SK-N-SH (cell line): ENCODE data around the gene SPOCK1. TPM values are rescaled to one million over a fixed set of nuclear protein-coding genes. Genes with fewer than 3 reads are reported as not detected.

Source experiments
- CTCF ChIA-PET: fragments of 300-600, 350-600 bp; formaldehyde crosslinking; extraction: SDS; loops from one replicate; lab custom pipeline; 2021; lab: Yijun Ruan, JAX
- POLR2A ChIA-PET: fragments of 350-600 bp; sonication (Branson Sonifier 250); formaldehyde crosslinking; extraction: SDS; loops from one replicate; lab custom pipeline; 2020; ENCODE audit warnings: antibody characterized with exemption, inconsistent platforms; lab: Yijun Ruan, JAX
- DNase-seq: peaks from one replicate; pipeline ENCODE4 v3.0.0; 2012
- H2AFZ ChIP-seq: fragments of 200-600 bp; sonication (generic); 2 replicates; pipeline ENCODE4 v1.8.1; 2016; ENCODE audit warnings: antibody characterized with exemption, mild to moderate bottlenecking, low read depth
- H3F3A ChIP-seq: fragments of 200-600 bp; sonication (generic); replicated peaks from 2 replicates; pipeline ENCODE3; 2016; ENCODE audit warnings: antibody characterized with exemption, mild to moderate bottlenecking; ENCODE audit not compliant: insufficient read depth
- H3K27ac ChIP-seq, 2 experiments: fragments of 200-500 bp in 1 of 2; fragments of 200-600 bp in 1 of 2; sonication (Bioruptor generic) in 1 of 2; sonication (generic), shearing (Covaris generic) in 1 of 2; 2 replicates each; pipeline versions ENCODE4 v1.5.1 to v1.6.1; 2014 to 2016; ENCODE audit warnings: low read depth in 2 of 2, inconsistent platforms in 1 of 2, low read length in 1 of 2, mild to moderate bottlenecking in 1 of 2, mixed read lengths in 1 of 2
- H3K27me3 ChIP-seq: fragments of 200-600 bp; sonication (generic), shearing (Covaris generic); 2 replicates; pipeline ENCODE4 v1.6.1; 2016; ENCODE audit warnings: mixed run types; ENCODE audit not compliant: insufficient read depth
- H3K36me3 ChIP-seq, 2 experiments: fragments of 200-500 bp in 1 of 2; fragments of 200-600 bp in 1 of 2; sonication (Bioruptor generic) in 1 of 2; sonication (generic) in 1 of 2; replicated peaks in 1 of 2; 2 replicates each; pipeline versions ENCODE3 to v1.5.1; 2014 to 2016; ENCODE audit warnings: low read length in 1 of 2, mild to moderate bottlenecking in 1 of 2; ENCODE audit not compliant: insufficient read depth in 2 of 2, control insufficient read depth in 1 of 2
- H3K4me1 ChIP-seq, 2 experiments: fragments of 200-500 bp in 1 of 2; fragments of 200-600 bp in 1 of 2; sonication (Bioruptor generic) in 1 of 2; sonication (generic), shearing (Covaris generic) in 1 of 2; 2 replicates each; pipeline versions ENCODE4 v1.5.1 to v1.6.1; 2014 to 2016; ENCODE audit warnings: low read depth in 1 of 2, low read length in 1 of 2, mixed run types in 1 of 2; ENCODE audit not compliant: insufficient read depth in 2 of 2, control insufficient read depth in 1 of 2
- H3K4me2 ChIP-seq: fragments of 200-600 bp; sonication (generic), shearing (Covaris generic); 2 replicates; pipeline ENCODE4 v1.6.1; 2017; ENCODE audit warnings: mixed run types
- H3K4me3 ChIP-seq, 2 experiments: fragments of 200-500 bp in 1 of 2; fragments of 200-600 bp in 1 of 2; sonication (Bioruptor generic) in 1 of 2; sonication (generic), shearing (Covaris generic) in 1 of 2; 2 replicates each; pipeline versions ENCODE4 v1.5.1 to v1.8.1; 2014 to 2016; ENCODE audit warnings: low read depth in 2 of 2, inconsistent platforms in 1 of 2, low read length in 1 of 2, mild to moderate bottlenecking in 1 of 2, mixed read lengths in 1 of 2, moderate library complexity in 1 of 2
- H3K79me2 ChIP-seq: fragments of 200-600 bp; sonication (generic); 2 replicates; pipeline ENCODE4 v1.8.1; 2017; ENCODE audit warnings: mild to moderate bottlenecking; ENCODE audit not compliant: insufficient read depth
- H3K9ac ChIP-seq: fragments of 200-600 bp; sonication (generic); 2 replicates; pipeline ENCODE4 v1.6.1; 2017; ENCODE audit warnings: mixed run types
- H3K9me2 ChIP-seq: fragments of 200-600 bp; sonication (generic); 2 replicates; pipeline ENCODE4 v1.6.1; 2017; ENCODE audit warnings: mixed run types
- H3K9me3 ChIP-seq: fragments of 200-600 bp; sonication (generic); 2 replicates; pipeline ENCODE4 v1.6.1; 2017; ENCODE audit warnings: mixed run types, mild to moderate bottlenecking, moderate library complexity
- H4K20me1 ChIP-seq: fragments of 200-600 bp; sonication (generic); 2 replicates; pipeline ENCODE4 v1.6.1; 2017; ENCODE audit warnings: mild to moderate bottlenecking, mixed run types; ENCODE audit not compliant: insufficient read depth
- CHD2 ChIP-seq: fragments of 150-350 bp; IDR thresholded peaks from 2 replicates; pipeline ENCODE4 v1.6.1; 2018; ENCODE audit warnings: low read length; ENCODE audit not compliant: partially characterized antibody
- ELF1 ChIP-seq: IDR thresholded peaks from 2 replicates; pipeline ENCODE4 v1.4.0; 2012
- EP300 ChIP-seq, 2 experiments: IDR thresholded peaks; 2 replicates each; pipeline versions ENCODE4 v1.4.0 to v1.6.1; 2012; ENCODE audit warnings: borderline replicate concordance in 1 of 2, low read depth in 1 of 2, low read length in 1 of 2
- FOSL2 ChIP-seq: IDR thresholded peaks from 2 replicates; pipeline ENCODE4 v1.4.0; 2012; ENCODE audit warnings: low read depth, mild to moderate bottlenecking, moderate library complexity, borderline replicate concordance
- FOXJ3 ChIP-seq: sonication (generic); formaldehyde crosslinking; IDR thresholded peaks from 2 replicates; pipeline ENCODE4 v1.5.1; 2020; ENCODE audit warnings: mild to moderate bottlenecking, missing genetic modification reagents
- GATA2 ChIP-seq: sonication (generic); formaldehyde crosslinking; IDR thresholded peaks from 2 replicates; pipeline ENCODE4 v1.5.0; 2020; ENCODE audit warnings: mild to moderate bottlenecking, missing genetic modification reagents
- MXI1 ChIP-seq: IDR thresholded peaks from 2 replicates; pipeline ENCODE4 v1.6.1; 2012; ENCODE audit warnings: mild to moderate bottlenecking, low read depth, low read length, improper control_type of control experiment
- NFIC ChIP-seq: IDR thresholded peaks from 2 replicates; pipeline ENCODE4 v1.4.0; 2012; ENCODE audit warnings: borderline replicate concordance
- NRF1 ChIP-seq: IDR thresholded peaks from 2 replicates; pipeline ENCODE4 v1.6.1; 2012; ENCODE audit warnings: low read depth, mild to moderate bottlenecking, low read length
- TEAD4 ChIP-seq: IDR thresholded peaks from 2 replicates; pipeline ENCODE4 v1.4.0; 2012; ENCODE audit warnings: mild to moderate bottlenecking, borderline replicate concordance; ENCODE audit not compliant: insufficient read depth
- WGBS: methylation state at CpG from one replicate; pipeline ENCODE4 v1.1.6; 2017; ENCODE audit warnings: low lambda C conversion rate; 5-methylcytosine and 5-hydroxymethylcytosine counted together
- polyA plus RNA-seq, 3 experiments: library from polyadenylated mRNA; depleted of rRNA; stranded (reverse); fragments of >200 nt; gene quantifications; 2 replicates each; pipeline ENCODE4 v1.2.3, GENCODE V29; 2012
- TF ChIP-seq, protein P1 (sequence below): IDR thresholded peaks from 2 replicates; pipeline ENCODE4 v1.4.0; 2012; ENCODE audit warnings: low read depth, borderline replicate concordance
- TF ChIP-seq, protein P2 (sequence below): IDR thresholded peaks from 2 replicates; pipeline ENCODE4; 2012
- TF ChIP-seq, protein P3 (sequence below): fragments of 150-350 bp; IDR thresholded peaks from 2 replicates; pipeline ENCODE4 v1.6.1; 2017; ENCODE audit warnings: antibody characterized with exemption, low read length, low read depth, borderline replicate concordance

SPOCK1 gene
- polyA plus RNA-seq, 1 of the 3 experiments (the other 2 are of a cell fraction) = 11.3 TPM

DNA sequence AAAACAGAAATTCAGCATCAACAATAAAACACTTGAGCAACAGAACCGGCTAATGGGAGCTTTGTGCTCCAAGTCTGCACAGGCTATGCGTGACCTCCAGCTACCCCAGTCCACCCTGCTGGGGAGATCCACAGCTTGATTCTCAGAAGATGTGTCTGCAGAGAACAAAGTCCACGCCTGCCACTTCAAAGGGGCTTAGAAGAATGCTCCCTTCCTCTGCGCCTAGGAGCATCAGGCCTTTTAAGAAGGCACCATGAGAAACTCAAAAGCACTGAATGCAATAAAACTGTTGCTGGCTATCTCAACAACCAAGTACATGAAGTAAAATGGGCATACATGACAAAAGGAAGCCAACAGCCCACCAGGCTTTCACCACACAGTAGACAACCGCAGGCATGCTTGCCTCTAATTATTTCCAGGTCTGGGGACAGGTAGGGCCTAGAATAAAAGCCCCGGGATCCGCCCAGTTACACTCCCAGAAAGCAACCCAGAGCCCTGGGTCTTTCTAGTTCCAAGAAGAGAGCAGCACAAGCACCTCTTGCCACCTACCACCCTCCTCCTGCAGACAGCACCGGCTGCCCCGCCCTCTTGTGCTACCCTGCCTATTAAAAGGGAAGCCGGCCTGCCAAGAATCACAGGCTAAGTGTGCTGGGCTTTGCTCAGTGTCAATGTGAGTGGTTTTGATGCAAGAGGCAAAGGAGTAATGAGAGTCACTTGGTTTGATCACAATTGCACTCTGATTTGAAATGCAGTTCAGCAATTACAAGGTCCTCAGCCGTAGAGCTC is 123.2 kb downstream of the SPOCK1 start:
- peaks cover 1 to 33% of the 10 kb centered on the region in 2 experiments; a peak in 3 of 4 replicates for H3K4me1 ChIP-seq
- H4K20me1 ChIP-seq = no peaks in the 10 kb centered on the region
- no peaks in the 10 kb centered on the region for H3K9me2 ChIP-seq
- H3K79me2 ChIP-seq = peaks cover 17% of the 10 kb centered on the region; the same call in 1 of the 2 replicates
- H3K36me3 ChIP-seq = no peaks in the 10 kb centered on the region
- H3K4me3 ChIP-seq = no peak overlapping the region
- ChIA-PET CTCF (interaction anchor here (0.9 to 1.7 kb wide), 4 partner anchors 12 to 230 kb away, joined by 3 to 6 read pairs (median 3); partner anchors contain the start of gene SPOCK1), POLR2A (no interaction called here)
- no peaks in the 10 kb centered on the region for H3K9me3 ChIP-seq
- H3K9ac ChIP-seq = no peak overlapping the region
- 64% methylated on average over 10 of the region's 11 CpGs for WGBS
- no peak overlapping the region for H2AFZ ChIP-seq
- no peaks in the 10 kb centered on the region for H3F3A ChIP-seq
- H3K27me3 ChIP-seq = no peaks in the 10 kb centered on the region
- no peak overlapping the region for H3K4me2 ChIP-seq
- TF ChIP-seq NRF1 = no peak
- no peak for TF ChIP-seq NFIC
- no peak for TF ChIP-seq CHD2
- TF ChIP-seq, protein P1, sequence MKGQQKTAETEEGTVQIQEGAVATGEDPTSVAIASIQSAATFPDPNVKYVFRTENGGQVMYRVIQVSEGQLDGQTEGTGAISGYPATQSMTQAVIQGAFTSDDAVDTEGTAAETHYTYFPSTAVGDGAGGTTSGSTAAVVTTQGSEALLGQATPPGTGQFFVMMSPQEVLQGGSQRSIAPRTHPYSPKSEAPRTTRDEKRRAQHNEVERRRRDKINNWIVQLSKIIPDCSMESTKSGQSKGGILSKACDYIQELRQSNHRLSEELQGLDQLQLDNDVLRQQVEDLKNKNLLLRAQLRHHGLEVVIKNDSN = no peak
- DNase-seq = no peak
- H3K27ac ChIP-seq = no peak overlapping the region

DNA sequence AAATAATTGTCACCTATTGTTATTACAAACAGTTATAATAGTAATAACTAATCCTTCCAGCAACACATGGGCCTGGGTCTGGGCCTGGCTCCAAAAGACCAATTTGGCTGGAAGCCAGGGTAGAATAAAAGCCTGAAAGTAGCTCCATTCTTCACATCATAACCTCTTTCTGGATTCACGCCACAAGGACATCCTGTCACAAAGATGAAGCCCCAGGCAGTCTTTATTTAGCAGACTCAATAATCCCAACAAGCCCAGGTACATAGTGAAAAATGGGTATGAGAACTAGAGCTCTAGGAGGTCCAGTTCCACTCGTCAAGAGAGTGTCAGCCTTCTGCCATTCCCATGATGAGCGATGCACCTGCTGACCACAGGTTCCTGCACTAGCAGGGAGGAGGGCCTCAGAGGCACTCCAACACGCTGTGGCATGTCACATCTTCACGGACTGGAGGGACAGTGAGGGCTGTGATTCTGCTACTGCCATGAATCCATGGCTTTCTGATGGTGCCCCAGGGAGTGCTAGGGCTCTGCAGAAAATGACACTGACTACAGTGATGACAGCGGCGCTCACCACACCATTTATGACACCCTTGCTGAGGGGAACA is 124.9 kb downstream of the SPOCK1 start:
- H3K36me3 ChIP-seq = no peaks in the 10 kb centered on the region
- H3K9me2 ChIP-seq = no peaks in the 10 kb centered on the region
- WGBS = 29% methylated on average over 4 of the region's 7 CpGs
- POLR2A ChIA-PET = interaction anchor here (0.7 to 1.5 kb wide), 4 partner anchors 10 to 123 kb away, joined by 3 to 4 read pairs (median 3); no protein-coding TSS in a partner anchor
- H3K27me3 ChIP-seq = no peaks in the 10 kb centered on the region
- H3K9ac ChIP-seq = no peak overlapping the region
- H3K79me2 ChIP-seq = peaks cover 9% of the 10 kb centered on the region; the same call in 1 of the 2 replicates
- H3K4me1 ChIP-seq = peaks cover 4 to 36% of the 10 kb centered on the region in 2 experiments; a peak in 3 of 4 replicates
- no peaks in the 10 kb centered on the region for H4K20me1 ChIP-seq
- peaks cover 4% of the 10 kb centered on the region for H3F3A ChIP-seq
- peak; percentile 61 for DNase-seq
- no peaks in the 10 kb centered on the region for H3K9me3 ChIP-seq
- peak overlapping the region in 1 of 2 experiments; percentile 87; a peak in 2 of 4 replicates for H3K27ac ChIP-seq
- no peak overlapping the region for H2AFZ ChIP-seq
- no peak overlapping the region for H3K4me2 ChIP-seq
- CTCF ChIA-PET = interaction anchor here (0.8 to 2.0 kb wide), 10 partner anchors 10 to 125 kb away, joined by 3 to 7 read pairs (median 4); partner anchors contain the start of gene SPOCK1
- TF ChIP-seq MXI1 (peak; percentile 63; the same call in 1 of the 2 replicates), NRF1 (no peak), ELF1 (no peak), FOXJ3 (CRISPR knock-in tag) (peak; percentile 53; the same call in 1 of the 2 replicates), FOSL2 (no peak), GATA2 (peak; percentile 57; the same call in 1 of the 2 replicates), TEAD4 (no peak), NFIC (peak; percentile 50; the same call in 1 of the 2 replicates), EP300 (IDR thresholded peaks at IDR 0.05; ENCODE audit: borderline replicate concordance in 1 of 2, low read depth in 1 of 2, low read length in 1 of 2) (peak in 1 of 2 experiments; percentile 80; a peak in 2 of 4 replicates)
- TF ChIP-seq, protein P2, sequence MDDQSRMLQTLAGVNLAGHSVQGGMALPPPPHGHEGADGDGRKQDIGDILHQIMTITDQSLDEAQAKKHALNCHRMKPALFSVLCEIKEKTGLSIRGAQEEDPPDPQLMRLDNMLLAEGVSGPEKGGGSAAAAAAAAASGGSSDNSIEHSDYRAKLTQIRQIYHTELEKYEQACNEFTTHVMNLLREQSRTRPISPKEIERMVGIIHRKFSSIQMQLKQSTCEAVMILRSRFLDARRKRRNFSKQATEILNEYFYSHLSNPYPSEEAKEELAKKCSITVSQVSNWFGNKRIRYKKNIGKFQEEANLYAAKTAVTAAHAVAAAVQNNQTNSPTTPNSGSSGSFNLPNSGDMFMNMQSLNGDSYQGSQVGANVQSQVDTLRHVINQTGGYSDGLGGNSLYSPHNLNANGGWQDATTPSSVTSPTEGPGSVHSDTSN = no peak
- TF ChIP-seq, protein P3, sequence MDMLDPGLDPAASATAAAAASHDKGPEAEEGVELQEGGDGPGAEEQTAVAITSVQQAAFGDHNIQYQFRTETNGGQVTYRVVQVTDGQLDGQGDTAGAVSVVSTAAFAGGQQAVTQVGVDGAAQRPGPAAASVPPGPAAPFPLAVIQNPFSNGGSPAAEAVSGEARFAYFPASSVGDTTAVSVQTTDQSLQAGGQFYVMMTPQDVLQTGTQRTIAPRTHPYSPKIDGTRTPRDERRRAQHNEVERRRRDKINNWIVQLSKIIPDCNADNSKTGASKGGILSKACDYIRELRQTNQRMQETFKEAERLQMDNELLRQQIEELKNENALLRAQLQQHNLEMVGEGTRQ = no peak
- no peak overlapping the region; a peak in 1 of 4 replicates for H3K4me3 ChIP-seq
